ENCODE results near the gene PLA2G6.

DNA sequence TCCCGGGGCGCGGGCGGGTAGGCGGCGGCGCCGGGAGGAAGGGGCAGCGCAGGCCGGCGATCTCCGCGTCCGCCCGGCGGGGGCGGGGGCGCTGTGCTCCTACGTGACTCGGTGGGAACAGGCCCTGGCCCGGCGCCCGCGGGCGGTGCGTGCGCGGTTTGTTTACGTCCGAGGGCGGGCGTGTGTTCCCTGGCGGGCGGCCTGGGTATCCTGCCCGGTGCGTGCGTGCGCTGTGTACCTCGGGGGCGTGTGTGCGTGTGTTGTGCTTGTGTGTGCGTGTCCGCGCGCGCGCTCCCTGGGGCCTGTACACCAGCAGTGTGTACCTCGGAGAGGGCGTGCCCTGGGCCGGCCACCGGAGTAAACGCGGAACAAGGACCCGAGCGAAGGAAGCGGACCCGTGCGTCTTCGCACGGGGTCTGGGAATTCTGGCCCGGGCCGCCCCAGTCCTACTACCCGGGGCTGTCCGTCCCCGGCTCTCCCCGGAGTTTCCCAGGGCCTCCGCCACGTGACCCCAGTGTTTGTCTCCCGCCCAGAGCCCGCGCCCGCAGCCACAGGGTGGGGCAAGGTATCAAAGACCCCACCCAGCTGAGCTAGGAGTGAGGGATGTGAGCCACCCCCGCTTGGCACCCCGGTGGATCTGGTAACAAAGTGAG lies 20.9 kb upstream of the PLA2G6 start:
- TF ChIP-seq, protein P1, sequence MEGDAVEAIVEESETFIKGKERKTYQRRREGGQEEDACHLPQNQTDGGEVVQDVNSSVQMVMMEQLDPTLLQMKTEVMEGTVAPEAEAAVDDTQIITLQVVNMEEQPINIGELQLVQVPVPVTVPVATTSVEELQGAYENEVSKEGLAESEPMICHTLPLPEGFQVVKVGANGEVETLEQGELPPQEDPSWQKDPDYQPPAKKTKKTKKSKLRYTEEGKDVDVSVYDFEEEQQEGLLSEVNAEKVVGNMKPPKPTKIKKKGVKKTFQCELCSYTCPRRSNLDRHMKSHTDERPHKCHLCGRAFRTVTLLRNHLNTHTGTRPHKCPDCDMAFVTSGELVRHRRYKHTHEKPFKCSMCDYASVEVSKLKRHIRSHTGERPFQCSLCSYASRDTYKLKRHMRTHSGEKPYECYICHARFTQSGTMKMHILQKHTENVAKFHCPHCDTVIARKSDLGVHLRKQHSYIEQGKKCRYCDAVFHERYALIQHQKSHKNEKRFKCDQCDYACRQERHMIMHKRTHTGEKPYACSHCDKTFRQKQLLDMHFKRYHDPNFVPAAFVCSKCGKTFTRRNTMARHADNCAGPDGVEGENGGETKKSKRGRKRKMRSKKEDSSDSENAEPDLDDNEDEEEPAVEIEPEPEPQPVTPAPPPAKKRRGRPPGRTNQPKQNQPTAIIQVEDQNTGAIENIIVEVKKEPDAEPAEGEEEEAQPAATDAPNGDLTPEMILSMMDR (IDR thresholded peaks at IDR 0.05): peak in 4 of 7 experiments; percentile 27 to 31 (median 30)
- TF ChIP-seq POLR2A (IDR thresholded peaks at IDR 0.05): no peak
